NCI-H128 (cell line): Measurements from ENCODE around the gene TEX13B.

Experiments
- DNase-seq: peaks from one replicate; lab custom pipeline; 2025; ENCODE audit not compliant: unreplicated experiment; lab: John Stamatoyannopoulos, UW

Gene TEX13B

DNA sequence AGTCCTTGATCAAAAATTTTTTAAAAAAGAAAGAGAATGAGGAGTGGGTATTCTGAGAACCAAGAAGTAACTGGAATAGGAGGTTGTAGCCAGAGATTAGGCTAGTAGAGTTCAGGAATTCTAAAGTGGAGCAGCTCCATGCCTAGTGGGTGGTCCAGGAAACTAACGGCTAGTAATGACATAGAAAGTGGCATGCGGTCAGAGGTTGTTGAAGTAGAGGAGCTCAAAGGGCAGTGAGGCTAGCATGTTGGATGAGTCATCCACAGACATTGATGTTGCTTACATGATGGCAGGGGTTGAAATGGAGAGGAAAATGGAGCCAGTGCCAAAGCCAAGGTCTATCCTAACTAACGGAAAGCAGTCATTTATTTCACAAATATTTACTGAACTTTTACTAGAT is 42.1 kb downstream of the TEX13B start:
- no peak for DNase-seq

DNA sequence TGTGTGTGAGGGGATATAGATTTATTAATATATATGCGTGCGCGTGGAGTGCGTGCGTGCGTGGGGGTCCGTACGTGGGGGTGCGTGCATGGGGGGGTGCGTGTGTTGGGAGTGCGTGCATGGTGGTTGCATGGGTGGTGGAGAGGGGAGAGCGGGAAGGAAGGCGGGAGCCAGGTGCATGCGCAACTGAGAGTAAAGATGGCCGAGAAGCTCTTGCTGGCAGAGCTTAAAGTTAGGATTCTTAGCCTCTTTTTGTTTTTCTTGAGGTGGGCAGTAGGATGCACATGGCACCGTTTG is 45.8 kb downstream of the TEX13B start:
- DNase-seq = no peak

DNA sequence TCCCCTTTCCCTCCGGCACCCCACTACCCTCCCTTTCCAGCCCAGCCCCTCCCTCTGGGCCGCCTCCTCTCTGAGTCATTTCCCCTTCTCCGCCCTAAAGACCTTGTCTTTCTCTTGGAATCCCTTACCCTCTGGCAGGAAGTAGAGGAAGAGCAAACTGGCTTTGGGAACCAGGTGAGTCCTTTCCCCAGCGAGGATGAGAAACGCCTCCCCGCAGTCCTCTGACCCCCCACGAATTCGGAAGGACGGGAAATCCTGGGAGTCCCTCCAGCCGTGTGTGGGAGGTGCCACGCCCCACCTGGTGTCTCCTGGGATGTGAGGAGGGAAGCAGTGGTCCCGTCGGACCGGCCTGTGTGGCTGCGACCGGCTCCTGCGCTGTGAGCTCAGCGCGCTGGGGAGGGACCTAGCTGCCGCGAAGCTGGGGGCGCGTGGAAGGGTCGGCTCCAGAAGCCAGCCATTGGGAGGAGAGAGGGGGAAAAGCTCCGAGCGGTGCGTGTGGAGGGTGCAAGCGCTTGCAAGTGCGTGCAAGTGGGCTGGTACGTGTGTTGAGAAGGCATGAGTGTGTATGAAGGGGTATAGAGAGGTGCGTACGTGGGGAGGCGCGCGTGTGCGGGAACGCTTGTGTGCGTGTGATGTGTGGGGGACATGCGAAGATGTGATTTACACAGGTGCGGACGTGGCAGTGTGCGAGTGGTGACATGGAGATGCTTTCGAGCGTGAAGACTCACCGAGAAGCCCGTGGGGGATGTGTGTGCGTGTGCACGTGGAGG is 46.3 kb downstream of the TEX13B start:
- no peak for DNase-seq

- DNase-seq = no peak
Observed at GRCh38 chrX:107935200-107935599, 47.0 kb downstream of the TEX13B start.

DNA sequence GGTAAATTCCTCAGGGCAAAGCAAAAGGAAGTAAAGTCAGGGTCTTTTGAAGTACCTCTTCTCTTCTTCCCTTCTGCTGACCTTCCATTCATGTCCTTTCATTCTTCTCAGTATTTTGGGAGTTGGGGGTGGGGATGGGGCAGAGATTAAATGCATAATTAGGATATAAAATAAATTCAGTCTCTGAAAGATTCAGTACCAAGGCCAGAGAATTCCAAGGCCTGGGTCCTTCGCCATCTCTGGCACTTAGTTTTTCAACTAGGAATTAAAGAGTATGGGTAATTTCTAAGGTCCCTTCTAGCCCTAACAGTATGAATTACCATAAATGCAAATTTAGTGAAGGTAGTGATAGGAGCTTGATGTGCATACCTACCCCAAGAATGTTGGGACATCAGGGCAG is 47.9 kb downstream of the TEX13B start:
- no peak for DNase-seq
